Duodenal mucosa (tissue), 2 donors: ENCODE measurements around the gene IL1RAPL2.
"Not testable (repeated sequence)": the region's sequence is repeated elsewhere in the genome, so short reads cannot be mapped to it uniquely, and the experiment has no call there.

ENCODE experiments used
- H3K27ac ChIP-seq: one replicate; pipeline ENCODE4 v1.7.0; 2013; ENCODE audit warnings: low read depth, low read length
- H3K27me3 ChIP-seq, 2 donors: one replicate each; pipeline ENCODE4 v1.7.0; 2013; ENCODE audit warnings: low read length in 2 of 2, control low read depth in 1 of 2; ENCODE audit not compliant: insufficient read depth in 2 of 2, control insufficient read depth in 1 of 2
- H3K36me3 ChIP-seq, 2 donors: one replicate each; pipeline ENCODE4 v1.7.0; 2013; ENCODE audit warnings: low read length in 2 of 2, control low read depth in 1 of 2; ENCODE audit not compliant: insufficient read depth in 2 of 2, control insufficient read depth in 1 of 2
- H3K4me1 ChIP-seq, 2 donors: one replicate each; pipeline ENCODE4 v1.7.0; 2013; ENCODE audit warnings: low read length in 2 of 2, control low read depth in 1 of 2; ENCODE audit not compliant: insufficient read depth in 2 of 2, control insufficient read depth in 1 of 2
- H3K4me3 ChIP-seq, 2 donors: one replicate each; pipeline ENCODE4 v1.7.0; 2013; ENCODE audit warnings: low read length in 2 of 2, low read depth in 1 of 2
- H3K9ac ChIP-seq, 2 donors: one replicate each; pipeline ENCODE4 v1.7.0; 2013; ENCODE audit warnings: low read length in 2 of 2, low read depth in 1 of 2
- H3K9me3 ChIP-seq, 2 donors: one replicate each; pipeline ENCODE4 v1.7.0; 2013; ENCODE audit warnings: low read length in 2 of 2, control low read depth in 1 of 2; ENCODE audit not compliant: control insufficient read depth in 1 of 2

The IL1RAPL2 gene

DNA sequence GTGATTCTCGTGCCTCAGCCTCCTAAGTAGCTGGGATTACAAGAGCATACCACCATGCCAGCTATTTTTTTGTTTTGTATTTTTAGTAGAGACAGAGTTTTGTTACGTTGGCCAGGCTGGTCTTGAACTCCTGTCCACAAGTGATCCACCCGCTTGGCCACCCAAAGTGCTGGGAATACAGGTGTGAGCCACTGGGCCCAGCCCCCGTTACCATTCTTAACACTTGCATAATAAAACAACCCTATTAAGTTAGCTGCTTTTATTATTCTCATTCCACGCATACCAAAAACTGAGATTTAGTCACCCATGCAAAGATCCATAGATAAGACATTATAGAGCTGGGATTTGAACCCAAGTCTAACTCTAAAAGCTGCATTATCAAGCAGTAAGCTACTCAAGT, 660.5 kb downstream of the IL1RAPL2 start:
- no peaks in the 10 kb centered on the region for H3K27me3 ChIP-seq
- H3K27ac ChIP-seq, result no peak overlapping the region
- H3K9me3 ChIP-seq, result no peaks in the 10 kb centered on the region
- no peaks in the 10 kb centered on the region for H3K36me3 ChIP-seq
- H3K4me3 ChIP-seq, result no peak overlapping the region
- H3K4me1 ChIP-seq, result no peaks in the 10 kb centered on the region
- H3K9ac ChIP-seq, result no peak overlapping the region

DNA sequence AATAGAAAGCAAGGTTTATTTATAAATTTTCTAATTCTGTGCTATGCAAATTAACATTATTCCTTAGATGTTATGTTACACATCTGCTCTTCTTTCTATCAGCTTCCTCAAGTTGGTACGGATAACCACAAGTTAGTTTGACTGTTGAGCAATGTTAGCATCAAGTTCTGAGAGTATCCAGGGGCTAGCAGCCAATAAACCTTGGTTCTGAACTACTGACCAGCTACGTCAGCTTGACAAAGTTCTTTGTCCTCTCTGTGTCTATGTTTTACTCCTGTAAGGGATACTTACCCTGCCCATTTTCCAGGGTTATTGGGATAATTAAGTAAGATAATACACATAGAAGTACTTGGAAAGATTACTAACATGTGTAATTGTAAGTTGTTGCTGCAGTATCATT, 662.6 kb downstream of the IL1RAPL2 start:
- no peaks in the 10 kb centered on the region for H3K36me3 ChIP-seq
- H3K27me3 ChIP-seq, result no peaks in the 10 kb centered on the region
- no peak overlapping the region for H3K9ac ChIP-seq
- no peaks in the 10 kb centered on the region for H3K4me1 ChIP-seq
- no peak overlapping the region for H3K4me3 ChIP-seq
- H3K9me3 ChIP-seq, result no peaks in the 10 kb centered on the region
- H3K27ac ChIP-seq, result no peak overlapping the region

DNA sequence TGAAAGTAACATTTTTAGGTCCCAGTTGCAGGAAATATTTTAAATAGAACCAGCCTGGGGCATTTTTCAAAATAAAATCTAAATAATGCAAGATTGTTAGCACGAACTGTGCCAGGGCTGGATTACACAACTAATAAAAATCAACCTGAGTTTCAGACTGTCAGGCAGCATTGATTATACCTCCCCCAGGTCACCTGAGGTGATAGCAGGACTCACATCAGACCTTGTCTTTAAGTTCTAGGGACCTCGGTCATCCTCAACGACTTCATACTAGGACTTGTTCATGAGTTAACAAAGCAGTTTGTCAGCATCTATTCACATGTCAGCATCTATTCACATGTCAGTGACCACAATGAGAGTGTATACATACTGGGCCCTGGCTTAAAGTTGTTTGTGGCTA, 663.1 kb downstream of the IL1RAPL2 start:
- Histone ChIP-seq H3K27me3 (no peaks in the 10 kb centered on the region), H3K27ac (no peak overlapping the region), H3K4me1 (no peaks in the 10 kb centered on the region), H3K4me3 (no peak overlapping the region), H3K9me3 (no peaks in the 10 kb centered on the region), H3K36me3 (no peaks in the 10 kb centered on the region), H3K9ac (no peak overlapping the region)

DNA sequence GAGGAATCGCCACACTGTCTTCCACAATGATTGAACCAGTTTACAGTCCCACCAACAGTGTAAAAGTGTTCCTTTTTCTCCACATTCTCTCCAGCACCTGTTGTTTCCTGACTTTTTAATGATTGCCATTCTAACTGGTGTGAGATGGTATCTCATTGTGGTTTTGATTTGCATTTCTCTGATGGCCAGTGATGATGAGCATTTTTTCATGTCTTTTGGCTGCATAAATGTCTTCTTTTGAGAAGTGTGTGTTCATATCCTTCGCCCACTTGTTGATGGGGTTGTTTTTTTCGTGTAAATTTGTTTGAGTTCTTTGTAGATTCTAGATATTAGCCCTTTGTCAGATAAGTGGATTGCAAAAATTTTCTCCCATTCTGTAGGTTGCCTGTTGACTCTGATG, 671.4 kb downstream of the IL1RAPL2 start:
- not testable (repeated sequence) for H3K36me3 ChIP-seq, H3K9ac ChIP-seq, H3K27me3 ChIP-seq, H3K4me1 ChIP-seq, H3K4me3 ChIP-seq, H3K9me3 ChIP-seq, H3K27ac ChIP-seq

DNA sequence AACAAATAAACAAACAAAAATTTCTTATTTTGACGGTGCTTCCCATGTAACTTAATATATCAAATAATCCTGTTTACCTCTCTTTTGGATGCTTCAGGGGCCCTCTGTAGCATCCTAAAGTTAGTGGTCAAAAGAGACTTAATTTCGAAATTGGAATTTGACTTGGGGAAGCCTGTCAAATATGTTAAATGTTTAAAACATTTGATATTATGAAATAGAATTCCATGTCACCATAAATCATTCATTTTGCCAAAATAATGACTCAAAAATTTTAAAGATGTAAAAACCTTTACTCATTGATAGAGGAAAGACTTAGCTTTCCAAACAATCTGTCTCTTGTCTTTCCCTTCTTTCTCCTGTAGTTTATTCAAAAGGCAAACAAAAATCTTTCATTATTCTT, 675.1 kb downstream of the IL1RAPL2 start:
- Histone ChIP-seq H3K36me3 (no peaks in the 10 kb centered on the region), H3K9ac (no peak overlapping the region), H3K4me3 (no peak overlapping the region), H3K27me3 (no peaks in the 10 kb centered on the region), H3K4me1 (no peaks in the 10 kb centered on the region), H3K9me3 (no peaks in the 10 kb centered on the region), H3K27ac (no peak overlapping the region)

DNA sequence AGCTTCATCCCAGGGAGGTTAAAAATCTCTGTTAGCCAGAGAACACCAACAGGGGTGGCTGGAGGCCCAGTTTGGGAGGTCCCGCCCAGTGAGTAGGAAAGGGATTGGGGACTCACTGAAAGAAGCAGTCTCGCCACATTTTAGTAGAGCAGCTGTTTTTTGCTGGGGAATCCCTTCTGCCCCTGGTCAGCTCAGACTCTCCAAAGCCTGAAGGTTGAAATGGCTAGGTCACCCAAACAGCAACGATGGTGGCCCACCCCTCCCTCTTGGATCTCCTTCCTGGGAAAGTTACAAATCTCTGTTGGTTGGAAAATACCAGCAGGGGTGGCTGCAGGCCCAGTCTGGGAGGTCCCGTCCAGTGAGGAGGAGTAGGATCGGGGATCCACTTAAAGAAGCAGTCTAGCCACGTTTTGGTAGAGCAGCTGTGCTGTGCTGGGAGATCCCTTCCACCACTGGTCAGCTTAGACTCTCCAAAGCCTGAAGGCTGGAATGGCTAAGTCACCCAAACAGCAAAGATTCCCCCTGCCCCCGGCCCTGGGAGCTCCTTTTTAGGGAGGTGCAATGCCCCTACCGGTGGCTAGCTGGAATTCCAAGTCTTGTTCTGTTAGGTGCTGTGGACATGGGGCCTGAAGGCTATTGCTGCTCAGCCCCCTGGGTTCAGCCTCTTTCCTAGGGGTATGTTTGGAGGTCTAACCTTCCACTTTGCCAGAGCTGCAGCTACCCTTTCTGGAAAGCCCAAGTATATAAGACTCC, 694.5 kb downstream of the IL1RAPL2 start:
- no peak overlapping the region for H3K27ac ChIP-seq
- no peaks in the 10 kb centered on the region for H3K9me3 ChIP-seq
- H3K36me3 ChIP-seq, result no peaks in the 10 kb centered on the region
- H3K4me1 ChIP-seq, result no peaks in the 10 kb centered on the region
- no peak overlapping the region for H3K4me3 ChIP-seq
- no peak overlapping the region for H3K9ac ChIP-seq
- H3K27me3 ChIP-seq, result no peaks in the 10 kb centered on the region

DNA sequence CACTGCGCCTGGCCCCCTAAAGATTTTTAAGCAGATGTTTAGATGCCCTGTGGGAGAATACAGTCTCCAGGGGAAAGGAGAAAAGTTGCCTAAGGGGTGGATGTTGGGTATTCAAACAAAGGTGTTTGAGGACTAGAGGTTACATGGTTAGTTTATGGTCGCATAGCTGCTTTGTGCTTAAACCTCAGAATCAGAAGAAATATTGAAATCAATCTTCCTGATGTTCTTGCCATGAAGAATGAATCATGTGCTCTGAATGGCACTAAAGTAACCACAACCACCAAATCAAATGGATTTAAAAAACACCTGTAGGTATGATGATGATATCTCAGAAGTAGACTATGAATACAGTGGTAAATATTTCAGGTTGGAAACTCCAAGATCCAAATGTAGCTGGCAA, 697.2 kb downstream of the IL1RAPL2 start:
- no peaks in the 10 kb centered on the region for H3K27me3 ChIP-seq
- no peak overlapping the region for H3K27ac ChIP-seq
- no peaks in the 10 kb centered on the region for H3K9me3 ChIP-seq
- no peak overlapping the region for H3K9ac ChIP-seq
- no peak overlapping the region for H3K4me3 ChIP-seq
- H3K36me3 ChIP-seq, result no peaks in the 10 kb centered on the region
- no peaks in the 10 kb centered on the region for H3K4me1 ChIP-seq

DNA sequence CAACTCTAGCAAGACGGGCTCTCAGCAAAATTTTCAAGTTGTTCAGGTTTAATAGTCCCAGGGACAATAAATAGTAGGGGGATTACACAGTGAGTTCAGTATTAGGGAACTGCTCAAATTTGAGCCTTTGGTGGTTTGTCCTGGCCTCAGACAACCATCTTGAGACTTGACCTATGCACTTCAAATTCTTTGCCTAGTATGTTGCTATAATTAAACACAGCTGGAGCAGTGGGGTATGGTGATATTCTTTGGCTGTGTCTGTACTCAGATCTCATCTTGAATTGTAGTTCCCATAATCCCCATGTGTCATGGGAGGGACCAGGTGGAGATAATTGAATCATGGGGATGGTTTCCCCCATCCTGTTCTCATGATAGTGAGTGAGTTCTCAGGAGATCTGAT, 697.8 kb downstream of the IL1RAPL2 start:
- H3K27me3 ChIP-seq, result no peaks in the 10 kb centered on the region
- no peak overlapping the region for H3K9ac ChIP-seq
- no peaks in the 10 kb centered on the region for H3K4me1 ChIP-seq
- no peaks in the 10 kb centered on the region for H3K36me3 ChIP-seq
- no peak overlapping the region for H3K4me3 ChIP-seq
- H3K9me3 ChIP-seq, result no peaks in the 10 kb centered on the region
- no peak overlapping the region for H3K27ac ChIP-seq

DNA sequence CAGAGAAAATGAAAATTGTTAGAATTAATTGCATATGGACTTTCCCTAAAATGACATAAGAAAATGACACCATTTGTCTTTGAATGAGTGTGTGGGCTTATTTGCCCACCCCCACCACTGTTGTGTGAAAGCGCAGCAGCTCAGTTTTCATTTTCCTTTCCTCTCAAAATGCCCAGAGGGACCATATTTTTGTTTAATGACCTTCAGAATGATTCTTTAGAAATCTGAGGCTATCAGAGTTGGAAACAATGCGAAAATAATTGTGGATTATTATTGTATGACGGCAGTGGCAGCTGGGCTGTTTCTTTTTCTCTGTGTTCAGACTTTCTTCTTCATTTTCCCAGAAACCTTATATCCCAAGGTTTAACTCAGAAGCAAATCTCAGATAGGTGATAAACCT, 699.1 kb downstream of the IL1RAPL2 start:
- no peak overlapping the region for H3K4me3 ChIP-seq
- H3K9ac ChIP-seq, result no peak overlapping the region
- H3K4me1 ChIP-seq, result no peaks in the 10 kb centered on the region
- no peaks in the 10 kb centered on the region for H3K9me3 ChIP-seq
- no peaks in the 10 kb centered on the region for H3K27me3 ChIP-seq
- no peaks in the 10 kb centered on the region for H3K36me3 ChIP-seq
- no peak overlapping the region for H3K27ac ChIP-seq

DNA sequence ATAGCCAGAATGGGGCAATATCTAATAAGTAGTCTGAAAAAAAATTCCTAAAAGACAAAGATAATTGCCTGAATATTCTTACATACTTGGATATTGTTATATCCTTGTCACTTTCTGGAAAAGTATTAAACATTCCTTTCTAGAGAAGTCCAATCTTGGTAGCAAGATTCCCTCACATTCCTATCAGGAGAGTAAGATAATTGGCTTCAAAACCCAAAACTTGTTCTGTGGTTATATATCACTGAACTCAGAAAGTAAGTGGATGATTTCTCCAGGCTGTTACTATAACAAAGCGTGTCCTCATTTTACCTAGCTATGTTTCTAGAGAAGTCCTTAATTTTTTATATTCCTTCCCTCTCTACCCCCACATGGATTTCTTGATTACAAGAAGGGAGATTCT, 700.5 kb downstream of the IL1RAPL2 start:
- H3K27me3 ChIP-seq, result no peaks in the 10 kb centered on the region
- no peaks in the 10 kb centered on the region for H3K36me3 ChIP-seq
- no peak overlapping the region for H3K4me3 ChIP-seq
- no peak overlapping the region for H3K9ac ChIP-seq
- no peaks in the 10 kb centered on the region for H3K4me1 ChIP-seq
- H3K9me3 ChIP-seq, result no peaks in the 10 kb centered on the region
- no peak overlapping the region for H3K27ac ChIP-seq

DNA sequence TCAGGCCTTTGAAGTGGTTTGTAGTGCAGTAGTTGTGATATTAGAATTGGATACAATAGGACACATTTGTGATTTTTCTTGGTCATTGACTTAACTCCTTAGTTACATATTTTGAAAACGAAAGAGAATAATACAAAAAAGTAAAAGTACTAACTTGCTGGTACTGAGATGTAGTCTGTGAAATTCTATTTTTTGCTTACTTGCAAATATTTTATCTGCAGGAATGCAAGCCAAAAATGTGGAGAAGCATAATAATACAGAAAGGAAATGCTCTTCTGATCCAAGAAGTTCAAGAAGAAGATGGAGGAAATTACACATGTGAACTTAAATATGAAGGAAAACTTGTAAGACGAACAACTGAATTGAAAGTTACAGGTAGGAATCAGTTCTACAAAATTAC, 701.2 kb downstream of the IL1RAPL2 start:
- no peaks in the 10 kb centered on the region for H3K4me1 ChIP-seq

More for the DNA sequence above, 701.2 kb downstream of the IL1RAPL2 start:
- no peak overlapping the region for H3K9ac ChIP-seq
- H3K4me3 ChIP-seq, result no peak overlapping the region
- no peak overlapping the region for H3K27ac ChIP-seq
- no peaks in the 10 kb centered on the region for H3K9me3 ChIP-seq
- H3K27me3 ChIP-seq, result no peaks in the 10 kb centered on the region
- H3K36me3 ChIP-seq, result no peaks in the 10 kb centered on the region
